GM12891 (cell line): ENCODE measurements around the gene ABCD4.
"Not testable (repeated sequence)": the region's sequence is repeated elsewhere in the genome, so short reads cannot be mapped to it uniquely, and the experiment has no call there.

Source experiments
- POLR2A ChIP-seq: IDR thresholded peaks from 2 replicates; pipeline ENCODE4 v1.6.1; 2011; ENCODE audit warnings: low read depth, low read length, control low read depth
- POLR2AphosphoS5 ChIP-seq: IDR thresholded peaks from 2 replicates; pipeline ENCODE4 v1.6.1; 2011; ENCODE audit warnings: low read depth, low read length, control low read depth
- POU2F2 ChIP-seq: IDR thresholded peaks from 2 replicates; pipeline ENCODE4 v1.6.1; 2011; ENCODE audit warnings: low read depth, mild to moderate bottlenecking, control low read depth, low read length, moderate library complexity
- SPI1 ChIP-seq: IDR thresholded peaks from 2 replicates; pipeline ENCODE4 v1.6.1; 2011; ENCODE audit warnings: low read depth, low read length, control low read depth
- TAF1 ChIP-seq: IDR thresholded peaks from 2 replicates; pipeline ENCODE4 v1.6.1; 2011; ENCODE audit warnings: low read depth, low read length, control low read depth

GRCh38 chr14:74329950-74330552, 27.3 kb upstream of the ABCD4 start:
- not testable (repeated sequence) for TF ChIP-seq POLR2A, TAF1, POLR2AphosphoS5, SPI1, POU2F2
